Thymus (tissue), 11 donors: Measurements from ENCODE around the gene HHAT. TPM values are rescaled to one million over a fixed set of nuclear protein-coding genes. Genes with fewer than 3 reads are reported as not detected.

ENCODE experiments used
- DNase-seq, 9 donors: peaks; one replicate each; pipeline ENCODE4 v3.0.0-alpha.2; 2013; ENCODE audit warnings: low spot score in 9 of 9, low read depth in 6 of 9, missing footprints in 1 of 9
- H3K27ac ChIP-seq, 2 donors: one replicate each; pipeline ENCODE4 v1.5.1; 2013; ENCODE audit warnings: control low read depth in 1 of 2, low read depth in 1 of 2, low read length in 1 of 2, mild to moderate bottlenecking in 1 of 2, moderate library complexity in 1 of 2
- H3K27me3 ChIP-seq, 2 donors: one replicate each; pipeline ENCODE4 v1.5.1; 2013; ENCODE audit warnings: low read length in 1 of 2; ENCODE audit not compliant: control insufficient read depth in 2 of 2, insufficient read depth in 1 of 2
- H3K36me3 ChIP-seq, 2 donors: one replicate each; pipeline ENCODE4 v1.5.1; 2013; ENCODE audit warnings: low read length in 1 of 2, mild to moderate bottlenecking in 1 of 2, moderate library complexity in 1 of 2; ENCODE audit not compliant: control insufficient read depth in 2 of 2, insufficient read depth in 2 of 2
- H3K4me1 ChIP-seq, 2 donors: one replicate each; pipeline ENCODE4 v1.5.1; 2013; ENCODE audit warnings: low read length in 2 of 2; ENCODE audit not compliant: control insufficient read depth in 2 of 2, insufficient read depth in 2 of 2
- H3K4me3 ChIP-seq, 2 donors: one replicate each; pipeline ENCODE4 v1.5.1; 2013; ENCODE audit warnings: low read length in 2 of 2, control low read depth in 1 of 2, mild to moderate bottlenecking in 1 of 2
- H3K9me3 ChIP-seq, 2 donors: one replicate each; pipeline ENCODE4 v1.5.1; 2013; ENCODE audit warnings: low read length in 1 of 2, mild to moderate bottlenecking in 1 of 2; ENCODE audit not compliant: control insufficient read depth in 2 of 2, insufficient read depth in 1 of 2
- WGBS: extraction: QIAGEN DNeasy Blood & Tissue Kit; methylation state at CpG from one replicate; pipeline ENCODE4 v1.1.7; 2013; 5-methylcytosine and 5-hydroxymethylcytosine counted together
- polyA plus RNA-seq: library from polyadenylated mRNA; stranded (reverse); fragments of 200-250 nt; gene quantifications from one replicate; pipeline ENCODE4 v1.2.3, GENCODE V29; 2013
- total RNA-seq: library from RNA; stranded (reverse); fragments of 120-200 nt; gene quantifications from one replicate; pipeline ENCODE4 v1.2.4, GENCODE V29; 2013
- donor health status: healthy.

The HHAT gene
- total and polyA plus RNA-seq, 2 donors, result 3.7 to 5.7 TPM

GRCh38 chr1:210483821-210484220 lies 155.1 kb downstream of the HHAT start:
- H3K36me3 ChIP-seq, result no peaks in the 10 kb centered on the region
- H3K4me3 ChIP-seq, result no peak overlapping the region
- H3K9me3 ChIP-seq, result peaks cover 0 to under 1% of the 10 kb centered on the region in 2 donors
- DNase-seq, result no peak
- H3K4me1 ChIP-seq, result no peaks in the 10 kb centered on the region
- WGBS, result 94% methylated on average over 2 of the region's 2 CpGs
- H3K27me3 ChIP-seq, result no peaks in the 10 kb centered on the region
- no peak overlapping the region for H3K27ac ChIP-seq

- DNase-seq, result no peak
- no peaks in the 10 kb centered on the region for H3K36me3 ChIP-seq
- no peak overlapping the region for H3K27ac ChIP-seq
- no peaks in the 10 kb centered on the region for H3K9me3 ChIP-seq
- H3K4me1 ChIP-seq, result no peaks in the 10 kb centered on the region
- no peak overlapping the region for H3K4me3 ChIP-seq
- WGBS, result 96% methylated on average over 2 of the region's 2 CpGs
- no peaks in the 10 kb centered on the region for H3K27me3 ChIP-seq
These were observed 158.3 kb downstream of the HHAT start for GRCh38 chr1:210487021-210487420.

- DNase-seq, result no peak
- Histone ChIP-seq H3K4me3 (no peak overlapping the region), H3K36me3 (no peaks in the 10 kb centered on the region), H3K27me3 (no peaks in the 10 kb centered on the region), H3K27ac (no peak overlapping the region), H3K9me3 (no peaks in the 10 kb centered on the region), H3K4me1 (no peaks in the 10 kb centered on the region)
- WGBS, result 49% methylated on average over 1 of the region's 1 CpG
These were observed 160.8 kb downstream of the HHAT start for GRCh38 chr1:210489491-210489890.

GRCh38 chr1:210490781-210491180 lies 162.1 kb downstream of the HHAT start:
- H3K27ac ChIP-seq, result no peak overlapping the region
- no peak for DNase-seq
- no peaks in the 10 kb centered on the region for H3K9me3 ChIP-seq
- no peaks in the 10 kb centered on the region for H3K4me1 ChIP-seq
- no peaks in the 10 kb centered on the region for H3K27me3 ChIP-seq
- H3K4me3 ChIP-seq, result no peak overlapping the region
- no peaks in the 10 kb centered on the region for H3K36me3 ChIP-seq
- WGBS, result 95% methylated on average over 1 of the region's 1 CpG

GRCh38 chr1:210496063-210496462 lies 167.4 kb downstream of the HHAT start:
- H3K4me1 ChIP-seq, result no peaks in the 10 kb centered on the region
- WGBS, result 95% methylated on average over 3 of the region's 3 CpGs
- H3K27me3 ChIP-seq, result no peaks in the 10 kb centered on the region
- no peaks in the 10 kb centered on the region for H3K9me3 ChIP-seq
- no peak for DNase-seq
- no peak overlapping the region for H3K4me3 ChIP-seq
- no peak overlapping the region for H3K27ac ChIP-seq
- no peaks in the 10 kb centered on the region for H3K36me3 ChIP-seq

- H3K27me3 ChIP-seq, result no peaks in the 10 kb centered on the region
These were observed 171.3 kb downstream of the HHAT start for GRCh38 chr1:210499956-210500355.

GRCh38 chr1:210500831-210501230 lies 172.1 kb downstream of the HHAT start:
- H3K4me1 ChIP-seq, result no peaks in the 10 kb centered on the region
- no peak overlapping the region for H3K27ac ChIP-seq
- H3K4me3 ChIP-seq, result no peak overlapping the region
- WGBS, result 98% methylated on average over 2 of the region's 2 CpGs
- no peaks in the 10 kb centered on the region for H3K9me3 ChIP-seq
- H3K27me3 ChIP-seq, result no peaks in the 10 kb centered on the region
- DNase-seq, result no peak
- no peaks in the 10 kb centered on the region for H3K36me3 ChIP-seq

More at GRCh38 chr1:210499956-210500355, 171.3 kb downstream of the HHAT start:
- Histone ChIP-seq H3K4me1 (no peaks in the 10 kb centered on the region), H3K27ac (no peak overlapping the region), H3K36me3 (no peaks in the 10 kb centered on the region), H3K4me3 (no peak overlapping the region), H3K9me3 (no peaks in the 10 kb centered on the region)
- WGBS, result 93% methylated on average over 2 of the region's 2 CpGs
- DNase-seq, result peak in 1 of 9 donors; percentile 2

- Histone ChIP-seq H3K27me3 (no peaks in the 10 kb centered on the region), H3K4me1 (no peaks in the 10 kb centered on the region), H3K27ac (no peak overlapping the region), H3K9me3 (no peaks in the 10 kb centered on the region), H3K36me3 (no peaks in the 10 kb centered on the region), H3K4me3 (no peak overlapping the region)
- no peak for DNase-seq
- 95% methylated on average over 3 of the region's 3 CpGs for WGBS
These were observed 175.6 kb downstream of the HHAT start for GRCh38 chr1:210504286-210504685.

GRCh38 chr1:210505601-210506496 lies 177.1 kb downstream of the HHAT start:
- DNase-seq, result no peak
- H3K36me3 ChIP-seq, result no peaks in the 10 kb centered on the region
- H3K4me3 ChIP-seq, result no peak overlapping the region
- no peaks in the 10 kb centered on the region for H3K4me1 ChIP-seq
- WGBS, result 88% methylated on average over 7 of the region's 7 CpGs
- no peak overlapping the region for H3K27ac ChIP-seq
- no peaks in the 10 kb centered on the region for H3K9me3 ChIP-seq
- no peaks in the 10 kb centered on the region for H3K27me3 ChIP-seq
